HepG2 (cell line): Measurements from ENCODE around the gene CUL7. TPM values are rescaled to one million over a fixed set of nuclear protein-coding genes. Genes with fewer than 3 reads are reported as not detected.

Experiments used
- CBX1 ChIP-seq: IDR thresholded peaks from one replicate; pipeline ENCODE4 v1.6.1; 2016; ENCODE audit warnings: antibody characterized with exemption, low read depth
- FLYWCH1 ChIP-seq: sonication (generic); formaldehyde crosslinking; IDR thresholded peaks from 2 replicates; pipeline ENCODE4 v1.8.1; 2023; ENCODE audit warnings: mild to moderate bottlenecking, missing genetic modification reagents
- GABPA ChIP-seq, 2 experiments: IDR thresholded peaks; 2 replicates each; pipeline ENCODE4 v1.6.1; 2011 to 2016; ENCODE audit warnings: low read depth in 2 of 2, low read length in 1 of 2, missing biosample characterization in 1 of 2, missing genetic modification characterization in 1 of 2
- MED1 ChIP-seq: sonication (generic); formaldehyde crosslinking; IDR thresholded peaks from 2 replicates; pipeline ENCODE4 v1.4.0; 2020; ENCODE audit warnings: missing genetic modification reagents
- NBN ChIP-seq: fragments of 450-650 bp; conservative IDR thresholded peaks from 2 replicates; pipeline ENCODE4 v1.6.1; 2017
- RAD51 ChIP-seq: fragments of 450-650 bp; IDR thresholded peaks from 2 replicates; pipeline ENCODE4 v1.6.1; 2016; ENCODE audit warnings: borderline replicate concordance
- RELA ChIP-seq: sonication (generic); formaldehyde crosslinking; IDR thresholded peaks from 2 replicates; pipeline ENCODE4 v1.4.0; 2020; ENCODE audit warnings: missing genetic modification reagents
- RFXAP ChIP-seq: sonication (generic); formaldehyde crosslinking; IDR thresholded peaks from 2 replicates; pipeline ENCODE4 v1.4.0; 2020; ENCODE audit warnings: missing genetic modification reagents, borderline replicate concordance
- SIN3B ChIP-seq: fragments of 150-350 bp; IDR thresholded peaks from 2 replicates; pipeline ENCODE4 v1.6.1; 2014; ENCODE audit warnings: low read length
- SIX4 ChIP-seq: sonication (generic); formaldehyde crosslinking; IDR thresholded peaks from 2 replicates; pipeline ENCODE4 v1.4.0; 2020; ENCODE audit warnings: missing genetic modification reagents
- SMAD1 ChIP-seq: sonication (generic); formaldehyde crosslinking; IDR thresholded peaks from 2 replicates; pipeline ENCODE4 v1.4.0; 2020; ENCODE audit warnings: missing genetic modification reagents, low read depth, mild to moderate bottlenecking, borderline replicate concordance
- SPEN ChIP-seq: sonication (generic); formaldehyde crosslinking; IDR thresholded peaks from 2 replicates; pipeline ENCODE4 v1.5.1; 2020; ENCODE audit warnings: low read depth, mild to moderate bottlenecking, missing genetic modification reagents
- SRSF4 ChIP-seq: fragments of 200-400 bp; formaldehyde crosslinking; IDR thresholded peaks from one replicate; pipeline ENCODE4 v1.6.1; 2018; ENCODE audit warnings: mild to moderate bottlenecking, low read depth, low read length, moderate library complexity; ENCODE audit not compliant: poor library complexity, severe bottlenecking
- TARDBP ChIP-seq: sonication (generic); formaldehyde crosslinking; IDR thresholded peaks from 2 replicates; pipeline ENCODE4 v1.8.0; 2022; ENCODE audit warnings: mild to moderate bottlenecking, missing genetic modification reagents
- TSC22D2 ChIP-seq: sonication (generic); formaldehyde crosslinking; IDR thresholded peaks from 2 replicates; pipeline ENCODE4 v1.5.1; 2020; ENCODE audit warnings: missing genetic modification reagents, mild to moderate bottlenecking, borderline replicate concordance
- ZBTB3 ChIP-seq: sonication (generic); formaldehyde crosslinking; IDR thresholded peaks from 2 replicates; pipeline ENCODE4 v1.4.0; 2020; ENCODE audit warnings: low read depth, mild to moderate bottlenecking, moderate library complexity, missing genetic modification reagents, borderline replicate concordance
- ZMYM2 ChIP-seq: sonication (generic); formaldehyde crosslinking; IDR thresholded peaks from 2 replicates; pipeline ENCODE4 v1.8.0; 2022; ENCODE audit warnings: mild to moderate bottlenecking, missing genetic modification reagents
- ZNF282 ChIP-seq: fragments of 450-650 bp; IDR thresholded peaks from 2 replicates; pipeline ENCODE4 v1.6.1; 2018; ENCODE audit not compliant: partially characterized antibody
- ZNF292 ChIP-seq: sonication (generic); formaldehyde crosslinking; IDR thresholded peaks from 2 replicates; pipeline ENCODE4 v1.8.1; 2022; ENCODE audit warnings: mild to moderate bottlenecking, low read depth, missing genetic modification reagents, borderline replicate concordance
- ZNF556 ChIP-seq: sonication (generic); formaldehyde crosslinking; IDR thresholded peaks from 2 replicates; pipeline ENCODE4 v1.4.0; 2020; ENCODE audit warnings: mild to moderate bottlenecking, missing genetic modification reagents, borderline replicate concordance
- ZNF709 ChIP-seq: sonication (generic); formaldehyde crosslinking; IDR thresholded peaks from 2 replicates; pipeline ENCODE4 v1.5.0; 2020; ENCODE audit warnings: mild to moderate bottlenecking, missing genetic modification reagents
- ZNF713 ChIP-seq: sonication (generic); formaldehyde crosslinking; IDR thresholded peaks from 2 replicates; pipeline ENCODE4 v1.4.0; 2020; ENCODE audit warnings: mild to moderate bottlenecking, missing genetic modification reagents
- ZSCAN21 ChIP-seq: sonication (generic); formaldehyde crosslinking; IDR thresholded peaks from 2 replicates; pipeline ENCODE4 v1.8.0; 2022; ENCODE audit warnings: mild to moderate bottlenecking, missing genetic modification reagents, moderate library complexity, borderline replicate concordance
- polyA plus RNA-seq, 8 experiments: library from polyadenylated mRNA; depleted of rRNA in 3 of 8; stranded (reverse) in 7 of 8; unstranded in 1 of 8; fragments of >200 nt; fragmentation: Illumina TruSeq in 4 of 8; extraction: Trizol in 4 of 8; gene quantifications; 2 replicates each; pipeline versions ENCODE4 v1.2.1 to v1.2.3, GENCODE V29; 2011 to 2016; ENCODE audit warnings: low read depth in 4 of 8, missing spikeins in 1 of 8, mixed read lengths in 1 of 8; ENCODE audit not compliant: insufficient read depth in 1 of 8
- total RNA-seq, 5 experiments: library from RNA; depleted of rRNA; stranded (reverse); fragments of >200 nt; fragmentation: Illumina TruSeq; extraction: Trizol; gene quantifications; 2 replicates each; pipeline ENCODE4 v1.2.3, GENCODE V29; 2016; ENCODE audit warnings: low read depth in 1 of 5
- TF ChIP-seq, protein P1 (sequence below): sonication (generic); formaldehyde crosslinking; IDR thresholded peaks from 2 replicates; pipeline ENCODE4 v1.5.1; 2020; ENCODE audit warnings: mild to moderate bottlenecking, moderate library complexity, missing genetic modification reagents
- TF ChIP-seq, protein P2 (sequence below): sonication (generic); formaldehyde crosslinking; IDR thresholded peaks from 2 replicates; pipeline ENCODE4 v1.4.0; 2020; ENCODE audit warnings: mild to moderate bottlenecking, missing genetic modification reagents
- TF ChIP-seq, protein P3 (sequence below): sonication (generic); formaldehyde crosslinking; IDR thresholded peaks from 2 replicates; pipeline ENCODE4 v1.4.0; 2020; ENCODE audit warnings: missing genetic modification reagents; ENCODE audit errors: not compliant biosample characterization
- TF ChIP-seq, protein P4 (sequence below): sonication (generic); formaldehyde crosslinking; IDR thresholded peaks from 2 replicates; pipeline ENCODE4 v1.8.1; 2023; ENCODE audit warnings: mild to moderate bottlenecking, moderate library complexity, missing genetic modification reagents

Gene CUL7
- total and polyA plus RNA-seq, 2 of the 13 experiments (the other 11 are each of a cell fraction or from before 2014, with no cell fraction given): 32.0 to 60.7 TPM

DNA sequence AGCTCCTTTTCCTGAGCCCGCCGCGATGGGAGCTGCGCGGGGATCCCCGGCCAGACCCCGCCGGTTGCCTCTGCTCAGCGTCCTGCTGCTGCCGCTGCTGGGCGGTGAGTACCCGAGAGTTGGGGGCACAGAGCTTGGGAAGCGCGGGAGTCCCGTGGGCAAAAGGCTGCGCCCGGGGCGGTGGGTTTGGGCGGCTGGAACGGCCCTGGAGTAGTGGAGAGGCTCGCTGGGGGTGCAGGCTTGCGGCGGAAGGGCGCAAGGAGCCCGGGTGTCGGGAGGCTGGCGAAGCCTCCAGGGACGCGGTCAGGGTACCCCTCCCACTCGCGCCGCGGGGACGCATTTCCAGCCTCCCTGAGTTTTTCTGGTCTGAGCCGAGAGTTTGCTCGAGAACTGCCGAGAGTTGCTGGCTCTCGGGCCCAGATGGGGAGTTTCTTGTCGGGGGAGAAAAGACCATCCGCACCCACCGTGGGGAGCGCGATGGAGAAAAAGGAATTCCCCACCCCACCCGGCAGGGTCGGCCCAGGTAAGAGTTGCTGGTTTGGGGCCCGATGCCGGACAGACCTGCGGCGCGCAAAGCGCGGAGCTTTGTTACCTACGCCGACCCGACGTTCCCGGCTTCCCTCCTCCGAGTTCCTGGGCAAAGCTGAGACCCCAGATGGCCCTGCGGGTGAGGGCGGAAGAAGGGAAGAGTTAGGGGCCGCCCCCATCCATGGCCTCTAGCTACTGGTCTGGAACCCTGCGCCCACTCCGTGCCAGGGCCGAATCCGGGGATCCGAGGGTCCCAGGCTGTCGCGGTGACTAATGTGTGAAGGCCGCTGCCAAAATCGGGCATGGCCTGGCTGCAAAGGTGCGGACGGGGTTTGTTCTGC lies 23.0 kb upstream of the CUL7 start (continued):
- TF ChIP-seq, protein P1, sequence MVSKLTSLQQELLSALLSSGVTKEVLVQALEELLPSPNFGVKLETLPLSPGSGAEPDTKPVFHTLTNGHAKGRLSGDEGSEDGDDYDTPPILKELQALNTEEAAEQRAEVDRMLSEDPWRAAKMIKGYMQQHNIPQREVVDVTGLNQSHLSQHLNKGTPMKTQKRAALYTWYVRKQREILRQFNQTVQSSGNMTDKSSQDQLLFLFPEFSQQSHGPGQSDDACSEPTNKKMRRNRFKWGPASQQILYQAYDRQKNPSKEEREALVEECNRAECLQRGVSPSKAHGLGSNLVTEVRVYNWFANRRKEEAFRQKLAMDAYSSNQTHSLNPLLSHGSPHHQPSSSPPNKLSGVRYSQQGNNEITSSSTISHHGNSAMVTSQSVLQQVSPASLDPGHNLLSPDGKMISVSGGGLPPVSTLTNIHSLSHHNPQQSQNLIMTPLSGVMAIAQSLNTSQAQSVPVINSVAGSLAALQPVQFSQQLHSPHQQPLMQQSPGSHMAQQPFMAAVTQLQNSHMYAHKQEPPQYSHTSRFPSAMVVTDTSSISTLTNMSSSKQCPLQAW: no peak
- TF ChIP-seq ZNF713 (CRISPR knock-in tag) (no peak), MED1 (CRISPR knock-in tag) (0 out of 2 replicates have a peak, but pooled peaks have one; percentile 9), ZNF556 (peak; percentile 65; the same call in 1 of the 2 replicates), TSC22D2 (CRISPR knock-in tag) (peak; percentile 72; the same call in 1 of the 2 replicates), ZMYM2 (CRISPR knock-in tag) (0 out of 2 replicates have a peak, but pooled peaks have one; percentile 17), SIX4 (CRISPR knock-in tag) (no peak), CBX1 (no peak), ZNF292 (CRISPR knock-in tag) (no peak), ZNF282 (no peak), ZNF709 (CRISPR knock-in tag) (no peak; the same call in 1 of the 2 replicates), SIN3B (no peak), SMAD1 (CRISPR knock-in tag) (no peak), TARDBP (CRISPR knock-in tag) (no peak), SPEN (CRISPR knock-in tag) (peak; percentile 43), NBN (no peak), ZSCAN21 (CRISPR knock-in tag) (no peak), ZBTB3 (CRISPR knock-in tag) (0 out of 2 replicates have a peak, but pooled peaks have one; percentile 60), RFXAP (CRISPR knock-in tag) (no peak), GABPA (IDR thresholded peaks at IDR 0.05; ENCODE audit: low read depth, low read length) (no peak), GABPA (CRISPR knock-in tag; IDR thresholded peaks at IDR 0.05; ENCODE audit: low read depth) (peak; percentile 19; the same call in 1 of the 2 replicates), FLYWCH1 (CRISPR knock-in tag) (no peak), RELA (CRISPR knock-in tag) (no peak; the same call in 1 of the 2 replicates), RAD51 (no peak), SRSF4 (no peak)
- TF ChIP-seq, protein P2, sequence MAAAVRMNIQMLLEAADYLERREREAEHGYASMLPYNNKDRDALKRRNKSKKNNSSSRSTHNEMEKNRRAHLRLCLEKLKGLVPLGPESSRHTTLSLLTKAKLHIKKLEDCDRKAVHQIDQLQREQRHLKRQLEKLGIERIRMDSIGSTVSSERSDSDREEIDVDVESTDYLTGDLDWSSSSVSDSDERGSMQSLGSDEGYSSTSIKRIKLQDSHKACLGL (CRISPR knock-in tag): peak; percentile 32; the same call in 1 of the 2 replicates
- TF ChIP-seq, protein P3, sequence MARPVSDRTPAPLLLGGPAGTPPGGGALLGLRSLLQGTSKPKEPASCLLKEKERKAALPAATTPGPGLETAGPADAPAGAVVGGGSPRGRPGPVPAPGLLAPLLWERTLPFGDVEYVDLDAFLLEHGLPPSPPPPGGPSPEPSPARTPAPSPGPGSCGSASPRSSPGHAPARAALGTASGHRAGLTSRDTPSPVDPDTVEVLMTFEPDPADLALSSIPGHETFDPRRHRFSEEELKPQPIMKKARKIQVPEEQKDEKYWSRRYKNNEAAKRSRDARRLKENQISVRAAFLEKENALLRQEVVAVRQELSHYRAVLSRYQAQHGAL (CRISPR knock-in tag): no peak
- TF ChIP-seq, protein P4, sequence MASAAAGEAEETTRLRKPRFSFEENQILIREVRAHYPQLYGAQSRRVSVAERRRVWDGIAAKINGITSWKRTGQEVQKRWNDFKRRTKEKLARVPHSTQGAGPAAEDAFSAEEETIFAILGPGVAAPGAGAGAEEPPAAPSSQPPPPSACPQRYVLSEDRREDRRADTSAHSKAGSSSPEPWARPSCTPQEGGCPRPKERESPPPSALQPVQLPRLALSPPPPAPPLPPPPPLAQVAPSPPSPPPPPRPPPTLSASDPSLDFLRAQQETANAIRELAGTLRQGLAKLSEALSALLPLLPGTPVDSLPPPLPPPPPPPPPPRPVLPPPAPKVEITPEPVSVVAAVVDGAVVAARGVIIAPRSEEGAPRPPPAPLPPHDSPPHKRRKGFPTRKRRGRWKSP (CRISPR knock-in tag): peak; percentile 81
